ENCODE results near the gene KRTAP7-1. TPM values are rescaled to one million over a fixed set of nuclear protein-coding genes. Genes with fewer than 3 reads are reported as not detected.

KRTAP7-1 gene, protein sequence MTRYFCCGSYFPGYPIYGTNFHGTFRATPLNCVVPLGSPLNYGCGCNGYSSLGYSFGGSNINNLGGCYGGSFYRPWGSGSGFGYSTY
- not detected for total RNA-seq

DNA sequence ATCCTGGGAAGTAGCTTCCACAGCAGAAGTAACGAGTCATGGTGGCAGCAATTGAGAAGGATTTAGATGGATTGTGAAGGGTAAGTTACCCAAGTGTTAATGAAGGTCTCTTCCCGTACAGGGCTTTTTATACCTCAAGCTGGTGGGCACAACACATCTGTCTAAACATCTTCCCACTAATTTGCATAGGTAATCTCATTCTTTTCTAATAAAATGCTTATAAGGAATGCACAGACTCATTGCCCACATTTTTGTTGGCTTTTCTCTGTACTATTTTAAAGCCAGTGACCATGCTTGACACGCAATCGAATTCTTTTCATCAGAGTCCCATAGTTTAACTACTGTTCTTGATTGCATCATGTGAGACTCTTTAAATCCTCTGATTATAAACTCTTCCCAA is at the start of gene KRTAP7-1:
KRTAP7-1 (minus strand) TSS at position 101 of the 400 bp plus-strand sequence; CDS start at position 40, 61 bp downstream.
- Histone ChIP-seq H3K36me3 (no peaks in the 10 kb centered on the region), H3K9me3 (no peaks in the 10 kb centered on the region), H3K27me3 (no peaks in the 10 kb centered on the region), H3K27ac (no peak within 1 kb of the TSS), H3K4me3 (no peak within 1 kb of the TSS), H3K4me1 (no peaks in the 10 kb centered on the region)
- 79 to 88% methylated on average over 4 of the region's 4 CpGs for WGBS, 2 donors
- TF ChIP-seq POLR2AphosphoS5 (IDR thresholded peaks at IDR 0.05): no peak
- TF ChIP-seq CTCF (IDR thresholded peaks at IDR 0.05): no peak
- TF ChIP-seq EP300 (IDR thresholded peaks at IDR 0.05): no peak
- no peak for TF ChIP-seq POLR2A (IDR thresholded peaks at IDR 0.05)
- no peak for DNase-seq
- ATAC-seq (ENCODE audit: low FRiP score in 2 of 2): no peak

DNA sequence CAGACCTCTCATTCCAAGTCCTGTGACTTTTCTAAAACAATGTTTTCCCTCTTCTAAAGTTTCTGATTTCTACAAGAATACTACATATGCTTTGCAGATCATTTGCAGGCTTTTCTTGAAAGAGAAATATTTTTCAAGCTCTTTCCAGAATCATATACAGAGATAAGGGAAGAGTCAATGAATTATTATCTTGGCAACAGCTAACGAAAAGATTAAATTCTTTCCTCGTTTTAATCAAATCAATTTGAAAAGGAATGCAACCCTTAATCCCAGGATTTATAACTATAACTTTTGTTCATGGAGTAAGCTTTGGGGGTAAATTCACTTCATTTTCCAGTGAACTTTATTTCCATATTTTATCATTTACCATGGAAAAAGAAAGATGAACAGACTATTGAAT is 45.0 kb upstream of the KRTAP7-1 start:
- Histone ChIP-seq H3K4me3 (no peak overlapping the region), H3K36me3 (no peaks in the 10 kb centered on the region), H3K27me3 (no peaks in the 10 kb centered on the region), H3K27ac (no peak overlapping the region), H3K9me3 (no peaks in the 10 kb centered on the region), H3K4me1 (no peaks in the 10 kb centered on the region)
- no peak for ATAC-seq (ENCODE audit: low FRiP score in 2 of 2)
- DNase-seq: no peak
- no peak for TF ChIP-seq CTCF (IDR thresholded peaks at IDR 0.05)
- TF ChIP-seq POLR2AphosphoS5 (IDR thresholded peaks at IDR 0.05): no peak
- TF ChIP-seq POLR2A (IDR thresholded peaks at IDR 0.05): no peak
- TF ChIP-seq EP300 (IDR thresholded peaks at IDR 0.05): no peak
- WGBS, 2 donors: 69 to 75% methylated on average over 2 of the region's 2 CpGs

GRCh38 chr21:30847627-30848500 is 18.3 kb upstream of the KRTAP7-1 start:
- Histone ChIP-seq H3K4me3 (no peak overlapping the region), H3K27ac (no peak overlapping the region), H3K4me1 (no peaks in the 10 kb centered on the region), H3K9me3 (no peaks in the 10 kb centered on the region), H3K36me3 (no peaks in the 10 kb centered on the region), H3K27me3 (no peaks in the 10 kb centered on the region)
- DNase-seq (no peak), ATAC-seq (ENCODE audit: low FRiP score in 2 of 2) (no peak)
- TF ChIP-seq CTCF (IDR thresholded peaks at IDR 0.05): no peak
- no peak for TF ChIP-seq EP300 (IDR thresholded peaks at IDR 0.05)
- TF ChIP-seq POLR2A (IDR thresholded peaks at IDR 0.05): no peak
- TF ChIP-seq POLR2AphosphoS5 (IDR thresholded peaks at IDR 0.05): no peak
- 72 to 85% methylated on average over 9 of the region's 9 CpGs for WGBS, 2 donors

- TF ChIP-seq POLR2A (IDR thresholded peaks at IDR 0.05): no peak
- TF ChIP-seq POLR2AphosphoS5 (IDR thresholded peaks at IDR 0.05): no peak
- TF ChIP-seq EP300 (IDR thresholded peaks at IDR 0.05): no peak
- DNase-seq: no peak
- no peak for ATAC-seq (ENCODE audit: low FRiP score in 2 of 2)
- Histone ChIP-seq H3K4me1 (no peaks in the 10 kb centered on the region), H3K36me3 (no peaks in the 10 kb centered on the region), H3K4me3 (no peak overlapping the region), H3K27ac (no peak overlapping the region), H3K27me3 (no peaks in the 10 kb centered on the region), H3K9me3 (no peaks in the 10 kb centered on the region)
Observed at GRCh38 chr21:30842990-30843389, 13.4 kb upstream of the KRTAP7-1 start.

DNA sequence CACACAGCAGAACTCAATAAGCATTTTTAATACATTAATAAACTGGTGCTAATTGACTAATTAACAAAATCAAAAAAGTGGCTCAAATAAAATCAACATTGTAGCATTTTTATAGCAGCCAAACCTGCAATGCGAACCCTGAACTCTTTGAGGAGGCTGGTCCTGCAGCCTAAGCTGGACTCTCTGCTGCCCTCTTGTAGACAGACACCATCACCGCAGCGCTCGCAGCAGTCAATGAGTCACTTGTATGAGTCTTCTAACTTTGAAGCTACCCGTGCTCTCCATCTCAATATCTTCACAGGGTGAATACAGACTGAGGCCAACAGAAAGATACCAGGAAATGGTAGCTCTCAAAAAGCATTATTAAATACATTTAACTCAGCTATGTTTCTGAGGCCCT is 9.7 kb upstream of the KRTAP7-1 start:
- H3K27ac ChIP-seq: no peak overlapping the region

More for the DNA sequence above, 9.7 kb upstream of the KRTAP7-1 start:
- Histone ChIP-seq H3K9me3 (no peaks in the 10 kb centered on the region), H3K4me1 (no peaks in the 10 kb centered on the region), H3K27me3 (no peaks in the 10 kb centered on the region), H3K36me3 (no peaks in the 10 kb centered on the region), H3K4me3 (no peak overlapping the region)
- DNase-seq (no peak), ATAC-seq (ENCODE audit: low FRiP score in 2 of 2) (peak in 1 of 2 donors; percentile 31)
- 28 to 30% methylated on average over 5 of the region's 5 CpGs for WGBS, 2 donors
- TF ChIP-seq POLR2A (IDR thresholded peaks at IDR 0.05) (no peak), EP300 (IDR thresholded peaks at IDR 0.05) (no peak), CTCF (IDR thresholded peaks at IDR 0.05) (no peak), POLR2AphosphoS5 (IDR thresholded peaks at IDR 0.05) (no peak)

Measured in upper lobe of left lung (tissue), 6 donors.